HUDEP-2 (cell line): Measurements from ENCODE around the gene PHOSPHO2.
A peak's percentile ranks its signal among the peaks of the same experiment; 100 is the strongest.
"Not testable (repeated sequence)": the region's sequence is repeated elsewhere in the genome, so short reads cannot be mapped to it uniquely, and the experiment has no call there.

Source experiments
- DNase-seq, 76 experiments: peaks; one replicate each; lab custom pipeline; 2025; ENCODE audit not compliant: unreplicated experiment in 76 of 76; lab: John Stamatoyannopoulos, UW

The PHOSPHO2 gene

DNA sequence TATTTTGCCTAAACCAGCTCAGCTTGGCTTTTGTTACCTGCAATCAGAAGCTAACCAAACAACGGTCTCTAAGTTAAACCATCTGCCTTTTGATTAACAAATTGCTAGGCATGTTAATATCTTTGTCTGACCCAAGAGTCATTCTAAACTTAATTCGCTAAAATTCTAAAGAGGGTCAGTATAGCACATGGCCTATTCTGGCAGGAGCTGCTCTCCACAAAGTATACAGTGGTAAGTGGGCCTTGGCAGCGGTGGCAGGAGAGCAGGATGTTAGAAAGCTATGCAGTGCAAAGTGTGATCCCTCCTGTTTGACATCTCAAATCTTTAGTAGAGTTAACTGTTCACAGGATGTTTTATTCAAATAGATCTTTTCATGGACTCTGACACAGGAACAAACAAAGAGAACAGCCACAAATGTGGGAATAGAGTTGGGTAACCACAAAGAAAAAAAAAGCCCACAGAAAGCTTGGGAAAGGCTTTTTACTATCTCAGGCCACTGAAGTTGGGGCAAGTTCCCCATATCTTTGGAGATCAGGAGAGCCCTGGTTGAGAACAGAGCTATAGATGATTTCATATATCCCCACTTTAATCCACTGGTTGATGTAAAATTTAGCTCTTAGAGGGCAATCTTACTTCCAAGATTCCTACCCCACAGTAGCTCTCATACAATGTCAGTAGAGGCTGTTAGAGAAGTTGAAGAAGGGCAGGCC is 10.7 kb upstream of the PHOSPHO2 start:
- DNase-seq = no peak

DNA sequence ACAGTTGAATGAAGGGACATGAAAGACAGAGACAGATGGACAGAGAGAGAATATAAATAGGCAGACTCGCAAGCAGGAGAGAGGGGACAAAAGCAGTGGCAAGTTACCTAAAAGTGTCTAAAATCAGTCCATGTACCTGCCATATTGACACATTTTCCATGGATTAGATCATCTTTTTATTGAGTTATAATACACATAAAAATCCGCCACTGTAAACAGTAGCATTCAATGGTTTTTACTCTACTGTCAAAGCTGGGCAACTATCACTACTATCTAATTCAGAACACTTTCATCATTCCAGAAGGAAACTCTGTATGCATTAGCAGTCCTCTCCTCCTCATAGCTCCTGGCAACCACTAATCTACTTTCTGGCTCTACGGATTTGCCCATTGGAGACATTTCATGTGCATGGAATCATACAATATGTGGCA is 10.1 kb upstream of the PHOSPHO2 start:
- DNase-seq = no peak

DNA sequence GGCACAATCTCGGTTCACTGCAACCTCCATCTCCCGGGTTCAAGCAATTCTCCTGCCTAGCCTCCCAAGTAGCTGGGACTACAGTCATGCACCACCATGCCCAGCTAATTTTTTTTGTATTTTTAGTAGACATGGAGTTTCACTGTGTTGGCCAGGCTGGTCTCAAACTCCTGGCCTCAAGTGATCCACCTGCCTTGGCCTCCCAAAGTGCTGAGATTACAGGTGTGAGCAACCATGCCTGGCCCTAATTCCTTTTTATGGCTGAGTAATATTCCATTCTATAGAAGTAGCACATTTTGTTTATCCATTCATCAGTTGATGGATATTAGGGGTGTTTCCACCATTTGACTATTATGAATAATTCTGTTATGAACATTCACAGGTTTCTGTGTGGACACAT is 9.6 kb upstream of the PHOSPHO2 start:
- DNase-seq = not testable (repeated sequence)

- DNase-seq = not testable (repeated sequence)
These were observed 7.4 kb upstream of the PHOSPHO2 start for GRCh38 chr2:169686825-169687224.

- DNase-seq = not testable (repeated sequence)
These were observed 6.3 kb upstream of the PHOSPHO2 start for GRCh38 chr2:169687943-169688342.

DNA sequence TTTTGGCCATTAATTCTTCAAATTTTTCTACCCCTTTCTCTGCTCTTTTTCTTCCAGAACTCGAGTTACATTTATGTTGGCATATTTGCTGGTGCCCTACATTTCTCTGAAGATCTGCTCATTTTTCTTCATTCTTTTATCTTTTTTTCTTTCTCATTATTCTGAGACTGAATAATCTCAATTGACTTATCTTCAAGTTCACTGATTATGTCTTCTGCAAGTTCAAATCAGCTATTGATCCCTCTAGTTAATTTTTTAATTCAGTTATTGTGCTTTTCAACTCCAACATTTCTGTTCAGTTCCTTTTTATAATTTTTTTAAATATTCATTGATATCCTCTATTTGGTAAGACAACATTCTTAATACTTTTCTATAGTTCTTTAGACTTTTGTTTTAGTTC is 3.3 kb upstream of the PHOSPHO2 start:
- DNase-seq = no peak

DNA sequence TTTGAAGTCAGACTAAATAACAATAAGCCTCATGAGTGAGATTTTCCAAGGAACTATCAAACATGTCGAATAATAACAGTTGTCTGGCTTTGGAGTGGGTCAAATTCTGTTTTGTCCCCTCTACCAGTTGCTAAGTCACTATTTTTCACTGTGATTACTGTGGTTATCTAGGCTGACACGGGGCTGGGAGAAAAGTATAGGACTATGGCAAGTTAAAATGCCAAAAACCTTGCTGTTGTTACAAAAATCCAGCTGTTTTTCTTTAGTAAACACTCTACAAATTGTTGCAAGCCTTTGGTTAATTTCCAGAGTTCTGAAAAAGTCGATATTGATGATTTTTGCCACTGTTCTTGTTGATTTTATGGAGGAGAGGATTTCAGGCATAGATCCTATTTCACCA is 1.6 kb upstream of the PHOSPHO2 start:
- DNase-seq = no peak

DNA sequence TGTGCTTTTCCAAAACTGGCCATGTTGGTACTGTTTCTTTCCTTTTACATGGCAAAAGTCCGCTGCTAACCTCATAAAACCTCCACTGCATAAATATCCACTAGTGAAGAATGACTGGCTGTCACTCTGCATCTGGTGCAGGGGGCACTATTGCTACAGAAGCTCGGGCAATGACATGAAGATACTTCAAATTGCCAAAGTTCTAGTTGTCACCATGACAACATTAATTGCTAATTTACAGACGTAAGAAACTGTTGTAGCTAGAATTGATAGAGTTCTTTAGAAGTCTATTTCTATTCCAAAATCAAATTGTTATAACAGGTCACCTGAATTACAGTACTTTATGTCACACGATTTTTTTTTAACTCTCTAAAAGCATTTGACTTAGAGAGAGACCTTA is 909 bp upstream of the PHOSPHO2 start:
- peak in 7 of 76 experiments; percentile 2 to 24 (median 6) for DNase-seq

DNA sequence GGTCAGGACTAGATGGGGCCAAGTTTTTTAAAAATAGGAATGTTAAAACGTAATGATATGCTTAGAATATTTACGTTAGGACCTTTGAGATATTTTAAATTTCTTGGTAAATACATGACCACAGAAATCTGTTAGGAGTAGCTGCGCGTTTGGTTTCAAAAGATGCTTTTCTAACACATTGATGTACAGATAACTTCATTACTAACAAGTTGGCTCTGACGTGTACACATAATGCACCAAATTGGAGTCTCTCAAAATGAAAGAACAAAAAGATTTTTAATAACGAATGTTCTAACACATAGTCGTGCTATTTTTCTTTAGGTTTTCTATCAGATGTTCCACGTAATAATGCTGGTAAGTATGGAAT is 608 bp downstream of the PHOSPHO2 start:
- DNase-seq = no peak

DNA sequence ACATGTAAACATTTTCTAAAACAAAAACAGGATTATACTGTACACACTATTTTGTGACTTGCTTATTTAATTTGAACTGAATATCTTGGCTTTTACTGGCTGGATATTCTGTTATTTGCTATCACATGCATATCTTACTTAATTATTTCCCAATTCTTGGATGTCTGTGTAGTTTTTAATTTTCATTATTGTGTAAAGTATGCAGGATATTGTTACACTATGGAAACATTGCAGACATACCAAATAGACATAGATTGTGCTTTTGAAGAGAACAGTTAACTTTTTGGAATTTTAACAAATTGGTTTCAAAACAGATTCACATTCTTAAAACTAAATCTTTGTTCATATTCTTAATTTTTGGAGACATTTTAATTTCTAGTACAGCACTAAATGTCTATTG is 2.1 kb downstream of the PHOSPHO2 start:
- no peak for DNase-seq

DNA sequence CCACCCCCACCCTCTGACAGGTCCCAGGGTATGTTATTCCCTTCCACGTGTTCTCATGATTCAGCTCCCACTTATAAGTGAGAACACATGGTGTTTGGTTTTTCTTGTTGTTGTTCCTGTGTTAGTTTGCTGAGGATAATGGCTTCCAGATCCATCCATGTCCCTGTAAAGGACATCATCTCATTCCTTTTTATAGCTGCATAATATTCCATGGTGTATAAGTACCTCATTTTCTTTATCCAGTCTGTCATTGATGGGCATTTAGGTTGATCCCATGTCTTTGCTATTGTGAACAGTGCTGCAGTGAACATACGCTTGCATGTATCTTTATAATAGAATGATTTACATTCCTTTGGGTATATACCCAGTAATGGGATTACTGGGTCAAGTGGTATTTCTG is 4.9 kb downstream of the PHOSPHO2 start:
- DNase-seq = not testable (repeated sequence)

DNA sequence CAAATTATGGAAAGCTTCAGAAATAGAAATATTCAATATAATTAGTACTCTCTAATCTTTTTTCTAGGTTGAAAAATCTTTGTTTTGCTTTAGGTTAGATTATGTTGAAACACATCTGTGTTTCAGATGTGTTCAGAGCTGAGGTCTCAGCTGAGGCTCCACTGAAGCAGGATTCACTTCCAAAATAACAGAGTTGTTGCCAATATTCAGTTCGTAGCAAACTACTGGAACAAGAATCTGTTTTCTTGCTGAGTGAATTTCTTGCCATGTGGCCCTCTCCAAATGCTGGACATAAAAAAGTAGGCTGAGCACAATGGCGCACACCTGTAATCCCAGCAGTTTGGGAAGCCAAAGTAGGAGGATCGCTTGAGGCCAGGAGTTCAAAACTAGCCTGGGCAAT is 8.7 kb downstream of the PHOSPHO2 start:
- DNase-seq = no peak

DNA sequence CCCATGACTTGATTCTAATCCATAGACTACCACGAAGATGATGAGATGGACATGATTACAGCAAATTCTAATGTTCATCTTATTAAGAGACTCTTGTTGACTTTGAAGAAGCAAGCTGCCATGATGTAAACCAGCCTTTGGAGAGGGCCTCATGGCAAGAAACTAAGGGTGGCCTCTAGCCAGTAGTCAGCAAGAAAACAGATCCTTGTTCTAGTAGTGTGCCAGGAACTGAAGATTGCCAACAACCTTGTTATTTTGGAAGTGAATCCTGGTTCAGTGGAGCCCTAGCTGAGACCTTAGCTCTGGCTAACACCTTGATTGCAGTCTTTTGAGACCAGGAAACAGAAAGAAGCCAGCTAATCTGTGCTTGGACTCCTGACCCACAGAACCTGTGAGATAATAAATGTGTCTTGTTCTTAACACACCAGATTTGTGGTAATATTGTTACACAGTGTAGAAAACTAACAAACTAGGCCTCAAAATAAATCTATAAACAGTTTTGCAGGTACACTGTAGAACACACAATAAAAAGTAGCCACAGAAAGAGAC is 10.0 kb downstream of the PHOSPHO2 start:
- DNase-seq = no peak

GRCh38 chr2:169705927-169706326 is 11.7 kb downstream of the PHOSPHO2 start:
- no peak for DNase-seq

DNA sequence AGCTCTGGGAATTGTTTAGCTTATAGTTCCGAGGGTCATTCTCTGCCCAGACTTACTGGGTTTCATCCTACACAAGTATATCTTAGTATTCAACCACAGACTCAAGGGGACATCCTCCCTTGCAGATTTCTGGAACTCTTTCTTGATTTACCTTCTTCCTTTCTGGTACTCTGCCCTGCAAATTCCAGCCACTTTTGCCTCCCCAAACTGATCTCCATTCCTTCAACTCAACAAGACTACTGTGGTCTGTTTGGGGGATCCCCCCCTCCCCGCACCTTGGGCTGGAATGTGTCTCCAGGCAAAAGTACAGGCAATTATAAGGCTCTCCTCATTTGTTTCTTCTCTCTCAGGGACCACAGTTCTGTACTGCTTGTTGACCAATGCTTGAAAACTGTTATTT is 13.4 kb downstream of the PHOSPHO2 start:
- DNase-seq = no peak

- DNase-seq = no peak
These were observed 15.1 kb downstream of the PHOSPHO2 start for GRCh38 chr2:169709331-169709730.

GRCh38 chr2:169709981-169710380 is 15.7 kb downstream of the PHOSPHO2 start:
- DNase-seq = no peak

DNA sequence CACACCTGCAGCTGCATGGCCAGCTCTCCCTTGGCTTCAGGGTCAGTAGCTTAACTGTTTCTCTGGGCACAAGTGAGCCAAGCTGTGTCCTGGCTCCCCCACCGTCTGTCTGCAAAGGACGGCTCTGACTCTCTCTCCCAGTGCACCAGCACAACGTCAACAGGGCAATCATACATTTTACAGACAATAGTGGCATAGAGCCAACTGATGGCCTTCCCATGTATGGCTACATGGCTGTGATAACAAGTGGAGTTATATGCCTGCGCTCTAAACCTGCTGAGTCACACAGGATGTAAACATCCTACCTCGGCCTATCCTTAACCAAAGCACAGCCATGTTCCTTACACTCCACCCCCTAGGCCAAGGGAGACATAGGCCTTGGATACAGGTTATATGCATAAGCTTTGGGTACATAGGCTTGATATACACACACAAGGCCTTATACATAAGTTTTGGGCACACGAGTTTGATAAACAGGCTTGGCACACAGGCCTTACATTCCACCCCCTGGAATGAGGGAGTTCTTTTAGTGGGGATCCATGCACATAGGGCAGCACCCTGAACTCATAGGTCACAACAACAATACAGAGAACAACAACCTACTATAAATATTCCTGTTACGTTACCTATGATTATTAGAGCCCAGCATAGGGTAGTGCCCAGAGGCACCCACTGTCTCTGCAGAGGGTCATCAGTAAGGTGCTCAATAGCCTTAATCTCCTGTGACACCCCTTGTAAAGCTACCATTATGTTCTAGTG is 17.7 kb downstream of the PHOSPHO2 start:
- DNase-seq = no peak

DNA sequence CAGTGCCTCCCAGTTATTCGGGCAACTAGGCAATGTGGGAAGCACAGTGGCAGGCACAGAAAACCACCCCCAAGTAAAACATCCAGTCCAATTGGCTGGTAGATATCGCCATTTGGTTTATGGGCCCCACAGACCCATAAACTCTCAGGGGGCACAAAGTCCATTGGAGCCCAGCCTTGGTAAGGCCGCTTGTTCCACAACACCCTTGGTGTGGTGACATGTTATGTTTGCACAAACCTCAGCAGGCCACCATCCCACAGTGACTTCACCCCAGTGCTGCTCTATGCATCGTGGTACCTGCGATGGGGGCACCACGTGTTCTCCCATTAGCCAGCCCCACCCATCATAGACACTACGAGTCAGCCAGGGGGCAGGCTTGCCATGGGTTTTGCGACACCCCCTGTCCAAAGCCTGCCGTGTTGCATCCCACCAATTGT is 18.5 kb downstream of the PHOSPHO2 start:
- no peak for DNase-seq

- DNase-seq = peak in 49 of 76 experiments; percentile 12 to 79 (median 36)
These were observed 19.1 kb downstream of the PHOSPHO2 start for GRCh38 chr2:169713331-169713730.

DNA sequence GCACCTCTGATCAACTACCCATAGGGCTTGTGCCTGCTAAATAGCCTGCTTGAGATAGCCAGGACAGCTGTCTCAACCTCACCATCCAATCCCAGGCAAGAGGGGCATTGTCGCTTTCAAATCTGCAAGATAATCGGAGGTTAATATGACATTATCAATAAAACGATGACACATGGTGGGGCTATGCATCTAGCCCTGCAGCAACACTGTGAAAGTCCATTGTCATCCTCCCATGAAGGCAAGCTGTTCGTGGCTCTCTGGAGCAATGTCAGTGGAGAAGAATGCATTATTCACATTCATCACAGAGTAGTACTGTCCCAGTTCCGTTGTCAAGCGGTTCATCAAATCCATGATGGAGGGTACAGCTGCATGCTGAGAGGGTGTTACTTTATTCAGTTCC is 20.4 kb downstream of the PHOSPHO2 start:
- DNase-seq = no peak
